H1 (cell line): ENCODE results near the gene SIK2. TPM values are rescaled to one million over a fixed set of nuclear protein-coding genes. Genes with fewer than 3 reads are reported as not detected.

ENCODE experiments used
- CTCF ChIA-PET: fragments of 300-600 bp; sonication (Branson Sonifier 250); formaldehyde crosslinking; loops from one replicate; lab custom pipeline; 2021; ENCODE audit not compliant: partially characterized antibody; lab: Charles Lee
- POLR2A ChIA-PET: fragments of 300-600 bp; sonication (Branson Sonifier 250); formaldehyde crosslinking; loops from one replicate; lab custom pipeline; 2021; ENCODE audit warnings: inconsistent platforms; ENCODE audit not compliant: partially characterized antibody; lab: Charles Lee
- DNase-seq, 2 experiments: peaks; one replicate each; pipeline versions ENCODE4 v3.0.0 to v3.0.0-alpha.2; 2010 to 2022; ENCODE audit warnings: low spot score in 2 of 2, low read depth in 1 of 2, mixed read lengths in 1 of 2
- FAIRE-seq: peaks from 2 replicates; lab custom pipeline; 2011; peaks lifted over from hg19 to GRCh38; lab: Jason Lieb, UNC
- H2AFZ ChIP-seq: 2 replicates; pipeline ENCODE4 v1.8.1; 2012; ENCODE audit warnings: low read length, inconsistent platforms
- H2AK5ac ChIP-seq: 2 replicates; pipeline ENCODE4 v1.6.1; 2013; ENCODE audit warnings: low read depth, low read length
- H2BK120ac ChIP-seq: replicated peaks from 2 replicates; pipeline ENCODE3; 2013; ENCODE audit warnings: low read depth, low read length, inconsistent platforms
- H2BK12ac ChIP-seq: 2 replicates; pipeline ENCODE4 v1.6.1; 2013; ENCODE audit warnings: low read depth, low read length
- H2BK15ac ChIP-seq: 2 replicates; pipeline ENCODE4 v1.6.1; 2013; ENCODE audit warnings: low read length
- H2BK20ac ChIP-seq: 2 replicates; pipeline ENCODE4 v1.6.1; 2013; ENCODE audit warnings: low read length
- H2BK5ac ChIP-seq: 2 replicates; pipeline ENCODE4 v1.6.1; 2013; ENCODE audit warnings: low read depth, low read length
- H3K14ac ChIP-seq: 2 replicates; pipeline ENCODE4 v1.6.1; 2013; ENCODE audit warnings: inconsistent platforms; ENCODE audit not compliant: insufficient read length
- H3K18ac ChIP-seq: 2 replicates; pipeline ENCODE4 v1.6.1; 2013; ENCODE audit warnings: low read length; ENCODE audit errors: extremely low read depth
- H3K23ac ChIP-seq: 2 replicates; pipeline ENCODE4 v1.6.1; 2013; ENCODE audit warnings: inconsistent platforms; ENCODE audit not compliant: insufficient read length
- H3K23me2 ChIP-seq: 2 replicates; pipeline ENCODE4 v1.6.1; 2013; ENCODE audit warnings: low read depth, low read length
- H3K27ac ChIP-seq: 2 replicates; pipeline ENCODE4 v1.6.1; 2011; ENCODE audit warnings: low read depth, low read length, inconsistent platforms
- H3K27me3 ChIP-seq, 4 experiments: replicated peaks in 1 of 4; 1 replicate in 1 of 4; 2 replicates in 3 of 4; pipeline versions ENCODE4 v1.6.1 to v1.8.1; 2011 to 2013; ENCODE audit warnings: low read length in 3 of 4, mild to moderate bottlenecking in 3 of 4, inconsistent platforms in 2 of 4, mixed read lengths in 2 of 4, moderate library complexity in 1 of 4; ENCODE audit not compliant: control insufficient read depth in 3 of 4, insufficient read depth in 3 of 4; ENCODE audit errors: extremely low read depth in 1 of 4
- H3K36me3 ChIP-seq, 4 experiments: 2 replicates each; pipeline versions ENCODE4 v1.6.1 to v1.8.1; 2011 to 2013; ENCODE audit warnings: mild to moderate bottlenecking in 4 of 4, low read length in 3 of 4, moderate library complexity in 2 of 4, control low read depth in 1 of 4, inconsistent platforms in 1 of 4; ENCODE audit not compliant: insufficient read depth in 4 of 4, control insufficient read depth in 2 of 4
- H3K4ac ChIP-seq: replicated peaks from 2 replicates; pipeline ENCODE3; 2013; ENCODE audit warnings: low read length, low read depth, mixed read lengths, inconsistent platforms; ENCODE audit not compliant: insufficient read length
- H3K4me1 ChIP-seq, 4 experiments: replicated peaks in 1 of 4; 1 replicate in 1 of 4; 2 replicates in 3 of 4; pipeline versions ENCODE4 v1.6.1 to v1.8.1; 2011 to 2013; ENCODE audit warnings: low read length in 3 of 4, inconsistent platforms in 2 of 4, mixed read lengths in 1 of 4; ENCODE audit not compliant: insufficient read depth in 4 of 4, control insufficient read depth in 3 of 4
- H3K4me2 ChIP-seq, 2 experiments: 2 replicates each; pipeline versions ENCODE4 v1.6.1 to v1.8.1; 2011 to 2013; ENCODE audit warnings: low read depth in 2 of 2, low read length in 2 of 2, control low read depth in 1 of 2, inconsistent platforms in 1 of 2, mild to moderate bottlenecking in 1 of 2; ENCODE audit not compliant: insufficient read depth in 1 of 2
- H3K4me3 ChIP-seq, 4 experiments: fragments of 200-600, 300-600 bp in 1 of 4; sonication (generic), shearing (Covaris generic), sonication (Bioruptor Twin) in 1 of 4; 2 replicates each; pipeline versions ENCODE4 v1.5.1 to v1.8.1; 2011 to 2016; ENCODE audit warnings: low read length in 4 of 4, low read depth in 3 of 4, control low read depth in 2 of 4, inconsistent platforms in 2 of 4, mild to moderate bottlenecking in 2 of 4, mixed read lengths in 1 of 4, moderate library complexity in 1 of 4; ENCODE audit not compliant: insufficient read depth in 2 of 4; ENCODE audit errors: extremely low read depth in 1 of 4
- H3K56ac ChIP-seq: replicated peaks from 2 replicates; pipeline ENCODE3; 2013; ENCODE audit warnings: low read depth, mild to moderate bottlenecking, mixed read lengths, low read length, inconsistent platforms; ENCODE audit not compliant: insufficient read length
- H3K79me1 ChIP-seq: 2 replicates; pipeline ENCODE4 v1.6.1; 2013; ENCODE audit warnings: low read depth, low read length, control low read depth
- H3K79me2 ChIP-seq, 2 experiments: 2 replicates each; pipeline versions ENCODE4 v1.6.1 to v1.8.1; 2012 to 2013; ENCODE audit warnings: low read length in 2 of 2, mild to moderate bottlenecking in 2 of 2, inconsistent platforms in 1 of 2; ENCODE audit not compliant: insufficient read depth in 2 of 2, control insufficient read depth in 1 of 2
- H3K9ac ChIP-seq, 4 experiments: replicated peaks in 1 of 4; 1 replicate in 1 of 4; 2 replicates in 3 of 4; pipeline versions ENCODE4 v1.6.1 to v1.8.1; 2011 to 2013; ENCODE audit warnings: low read depth in 3 of 4, low read length in 3 of 4, control low read depth in 2 of 4, mild to moderate bottlenecking in 2 of 4, moderate library complexity in 2 of 4, inconsistent platforms in 1 of 4; ENCODE audit errors: extremely low read depth in 1 of 4
- H3K9me3 ChIP-seq, 2 experiments: 2 replicates each; pipeline versions ENCODE4 v1.6.1 to v1.8.1; 2012 to 2013; ENCODE audit warnings: mild to moderate bottlenecking in 2 of 2, moderate library complexity in 2 of 2, control low read depth in 1 of 2, inconsistent platforms in 1 of 2, low read depth in 1 of 2, low read length in 1 of 2, mixed read lengths in 1 of 2; ENCODE audit not compliant: insufficient read depth in 2 of 2
- H4K20me1 ChIP-seq, 2 experiments: replicated peaks in 1 of 2; 2 replicates each; pipeline versions ENCODE3 to v1.8.1; 2011 to 2013; ENCODE audit warnings: inconsistent platforms in 2 of 2, low read length in 2 of 2, mild to moderate bottlenecking in 1 of 2; ENCODE audit not compliant: insufficient read depth in 2 of 2, control insufficient read depth in 1 of 2
- H4K5ac ChIP-seq: 2 replicates; pipeline ENCODE4 v1.6.1; 2013; ENCODE audit warnings: low read length, low read depth, mixed read lengths, inconsistent platforms; ENCODE audit not compliant: insufficient read length
- H4K8ac ChIP-seq: 2 replicates; pipeline ENCODE4 v1.8.0; 2013; ENCODE audit warnings: mild to moderate bottlenecking, moderate library complexity, low read length, inconsistent platforms; ENCODE audit not compliant: insufficient read depth; ENCODE audit errors: extremely low read depth
- H4K91ac ChIP-seq: replicated peaks from 2 replicates; pipeline ENCODE3; 2013; ENCODE audit warnings: low read length, mixed read lengths, inconsistent platforms; ENCODE audit not compliant: insufficient read length
- ASH2L ChIP-seq: fragments of 200-600, 300-600 bp; sonication (generic); IDR thresholded peaks from one replicate; pipeline ENCODE4 v1.7.1; 2017; ENCODE audit warnings: low read length
- CHD2 ChIP-seq: IDR thresholded peaks from 2 replicates; pipeline ENCODE4 v1.6.1; 2012; ENCODE audit warnings: low read length, improper control_type of control experiment
- GTF2F1 ChIP-seq: IDR thresholded peaks from 2 replicates; pipeline ENCODE4 v1.6.1; 2012; ENCODE audit warnings: low read depth, low read length, improper control_type of control experiment, borderline replicate concordance
- KDM1A ChIP-seq: fragments of 200-600, 300-600 bp; sonication (generic); IDR thresholded peaks from 2 replicates; pipeline ENCODE4 v1.7.1; 2016; ENCODE audit warnings: mild to moderate bottlenecking, low read length, borderline replicate concordance
- NANOG ChIP-seq: IDR thresholded peaks from 2 replicates; pipeline ENCODE4 v1.6.1; 2011; ENCODE audit warnings: low read length, low read depth, mild to moderate bottlenecking, inconsistent platforms; ENCODE audit not compliant: insufficient read depth, poor library complexity, severe bottlenecking
- NRF1 ChIP-seq: IDR thresholded peaks from 2 replicates; pipeline ENCODE4 v1.6.1; 2011; ENCODE audit warnings: mild to moderate bottlenecking, low read depth, low read length, improper control_type of control experiment
- POLR2AphosphoS5 ChIP-seq: IDR thresholded peaks from 2 replicates; pipeline ENCODE4 v1.6.1; 2011; ENCODE audit warnings: low read depth, low read length
- RFX5 ChIP-seq: IDR thresholded peaks from 2 replicates; pipeline ENCODE4 v1.6.1; 2011; ENCODE audit warnings: low read depth, low read length, improper control_type of control experiment, borderline replicate concordance
- SP1 ChIP-seq: IDR thresholded peaks from 2 replicates; pipeline ENCODE4 v1.6.1; 2011; ENCODE audit warnings: low read depth, low read length
- SP4 ChIP-seq: IDR thresholded peaks from 2 replicates; pipeline ENCODE4 v1.6.1; 2012; ENCODE audit warnings: low read length, inconsistent platforms
- SRF ChIP-seq: IDR thresholded peaks from 2 replicates; pipeline ENCODE4 v1.6.1; 2011; ENCODE audit warnings: mild to moderate bottlenecking, low read depth, low read length, moderate library complexity
- TEAD4 ChIP-seq: IDR thresholded peaks from 2 replicates; pipeline ENCODE4 v1.6.1; 2012; ENCODE audit warnings: low read depth, low read length, inconsistent platforms, mixed read lengths
- ZNF274 ChIP-seq: IDR thresholded peaks from 2 replicates; pipeline ENCODE4 v1.7.0; 2012; ENCODE audit warnings: low read length, borderline replicate concordance; ENCODE audit errors: extremely low read depth
- WGBS, 2 experiments: shearing (Covaris generic) in 1 of 2; methylation state at CpG; one replicate each; pipeline versions ENCODE4 v1.1.6 to v1.1.7; 2013 to 2015; ENCODE audit warnings: low lambda C conversion rate in 2 of 2, mixed read lengths in 2 of 2, inconsistent platforms in 1 of 2, low coverage in 1 of 2, missing lambda C conversion rate in 1 of 2; ENCODE audit not compliant: insufficient replicate concordance in 2 of 2, insufficient coverage in 1 of 2, insufficient read length in 1 of 2; ENCODE audit errors: extremely low coverage in 1 of 2, missing lambda C conversion rate in 1 of 2; 5-methylcytosine and 5-hydroxymethylcytosine counted together
- polyA plus RNA-seq, 7 experiments: library from polyadenylated mRNA; depleted of rRNA in 3 of 7; stranded (reverse) in 5 of 7; unstranded in 2 of 7; fragments of >200 nt in 5 of 7; fragments of 200-250 nt in 2 of 7; gene quantifications; 1 replicate in 5 of 7; 2 replicates in 1 of 7; 4 replicates in 1 of 7; pipeline versions ENCODE4 v1.2.1 to v1.2.3, GENCODE V29; 2011 to 2013; ENCODE audit warnings: missing spikeins in 2 of 7, mixed read lengths in 2 of 7
- total RNA-seq: library from RNA; stranded (reverse); fragmentation: NEBNext Ultra II Directional; extraction: Animal tissue kit (Norgen Biotek cat#: 25700); gene quantifications from 2 replicates; pipeline ENCODE4 v1.2.1, GENCODE V29; 2021
- TF ChIP-seq, protein P1 (sequence below), 3 experiments: IDR thresholded peaks; 1 replicate in 2 of 3; 2 replicates in 1 of 3; pipeline versions ENCODE4 v1.5.1 to v1.6.1; 2011; ENCODE audit warnings: low read length in 3 of 3, mild to moderate bottlenecking in 3 of 3, inconsistent platforms in 2 of 3, low read depth in 1 of 3, moderate library complexity in 1 of 3; ENCODE audit not compliant: insufficient read depth in 1 of 3; ENCODE audit errors: control extremely low read depth in 1 of 3

The SIK2 gene
- total and polyA plus RNA-seq, 2 of the 8 experiments (the other 6 are each of a cell fraction or from before 2014, with no cell fraction given) = 8.8 to 11.2 TPM

DNA sequence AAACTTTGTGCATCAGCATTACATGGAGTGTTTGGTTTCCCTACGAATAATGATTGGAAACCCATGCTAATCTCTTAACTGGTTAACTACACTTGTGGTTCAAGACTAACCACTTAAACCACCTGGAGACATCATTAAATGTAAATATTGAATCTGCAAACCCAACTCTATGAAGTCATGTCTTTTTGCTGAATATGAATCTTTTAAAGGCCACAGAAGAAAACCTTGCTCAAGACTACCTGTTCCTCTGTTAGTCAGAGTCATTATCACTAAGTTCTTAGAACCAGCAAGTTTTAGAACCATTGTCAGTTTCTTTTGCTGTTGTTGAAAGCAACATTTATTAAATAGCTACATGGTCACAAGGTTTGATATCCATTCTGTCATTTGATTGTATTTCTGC lies 70.7 kb downstream of the SIK2 start:
- H2BK20ac ChIP-seq = no peak overlapping the region
- POLR2A ChIA-PET = no interaction called here
- H3K79me1 ChIP-seq = no peaks in the 10 kb centered on the region
- H3K4me2 ChIP-seq = no peak overlapping the region
- no peak overlapping the region for H4K8ac ChIP-seq
- no peak overlapping the region for H3K18ac ChIP-seq
- no peak overlapping the region for H2BK120ac ChIP-seq
- peaks cover 2% of the 10 kb centered on the region; the same call in 1 of the 2 replicates for H3K23me2 ChIP-seq
- WGBS, 2 experiments = 86% methylated on average over 1 of the region's 1 CpG; no CpG with 5 or more reads in 1 of the 2 experiments
- no peaks in the 10 kb centered on the region for H3K4me1 ChIP-seq
- no peak overlapping the region for H3K4me3 ChIP-seq
- DNase-seq (no peak), FAIRE-seq (no peak)
- H2BK5ac ChIP-seq = no peak overlapping the region
- no peaks in the 10 kb centered on the region for H3K9me3 ChIP-seq
- H3K23ac ChIP-seq = no peak overlapping the region
- H3K79me2 ChIP-seq = no peaks in the 10 kb centered on the region
- no peak overlapping the region for H3K4ac ChIP-seq
- no peak overlapping the region for H3K27ac ChIP-seq
- no peak overlapping the region for H2BK12ac ChIP-seq
- CTCF ChIA-PET = no interaction called here
- no peak overlapping the region for H3K9ac ChIP-seq
- H2BK15ac ChIP-seq = no peak overlapping the region
- no peak overlapping the region for H4K91ac ChIP-seq
- H2AK5ac ChIP-seq = no peak overlapping the region
- no peak overlapping the region for H4K5ac ChIP-seq
- no peak overlapping the region for H2AFZ ChIP-seq
- no peaks in the 10 kb centered on the region for H3K36me3 ChIP-seq
- no peak overlapping the region for H3K14ac ChIP-seq
- H3K56ac ChIP-seq = no peak overlapping the region
- peaks cover 0 to 1% of the 10 kb centered on the region in 2 experiments for H4K20me1 ChIP-seq
- no peaks in the 10 kb centered on the region for H3K27me3 ChIP-seq
- no peak for TF ChIP-seq SP4
- TF ChIP-seq, protein P1, sequence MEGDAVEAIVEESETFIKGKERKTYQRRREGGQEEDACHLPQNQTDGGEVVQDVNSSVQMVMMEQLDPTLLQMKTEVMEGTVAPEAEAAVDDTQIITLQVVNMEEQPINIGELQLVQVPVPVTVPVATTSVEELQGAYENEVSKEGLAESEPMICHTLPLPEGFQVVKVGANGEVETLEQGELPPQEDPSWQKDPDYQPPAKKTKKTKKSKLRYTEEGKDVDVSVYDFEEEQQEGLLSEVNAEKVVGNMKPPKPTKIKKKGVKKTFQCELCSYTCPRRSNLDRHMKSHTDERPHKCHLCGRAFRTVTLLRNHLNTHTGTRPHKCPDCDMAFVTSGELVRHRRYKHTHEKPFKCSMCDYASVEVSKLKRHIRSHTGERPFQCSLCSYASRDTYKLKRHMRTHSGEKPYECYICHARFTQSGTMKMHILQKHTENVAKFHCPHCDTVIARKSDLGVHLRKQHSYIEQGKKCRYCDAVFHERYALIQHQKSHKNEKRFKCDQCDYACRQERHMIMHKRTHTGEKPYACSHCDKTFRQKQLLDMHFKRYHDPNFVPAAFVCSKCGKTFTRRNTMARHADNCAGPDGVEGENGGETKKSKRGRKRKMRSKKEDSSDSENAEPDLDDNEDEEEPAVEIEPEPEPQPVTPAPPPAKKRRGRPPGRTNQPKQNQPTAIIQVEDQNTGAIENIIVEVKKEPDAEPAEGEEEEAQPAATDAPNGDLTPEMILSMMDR (IDR thresholded peaks at IDR 0.05; ENCODE audit: control extremely low read depth in 1 of 3, insufficient read depth in 1 of 3, low read depth in 1 of 3, low read length in 3 of 3) = no peak
- TF ChIP-seq ZNF274 = no peak
- no peak for TF ChIP-seq SRF
- no peak for TF ChIP-seq KDM1A
- TF ChIP-seq NANOG = no peak
- TF ChIP-seq TEAD4 = no peak
- no peak for TF ChIP-seq ASH2L
- TF ChIP-seq NRF1 = no peak
- TF ChIP-seq POLR2AphosphoS5 = no peak
- no peak for TF ChIP-seq RFX5
- TF ChIP-seq SP1 = no peak
- no peak for TF ChIP-seq GTF2F1
- no peak for TF ChIP-seq CHD2
